Stimulated activated CD4-positive, alpha-beta T cell treated with anti-CD3 and anti-CD28 coated beads, TNF-alpha, amount 100 ng/mL, for 1 hour (primary cell): ENCODE data around the gene SCYGR2.
"Not testable (repeated sequence)": the region's sequence is repeated elsewhere in the genome, so short reads cannot be mapped to it uniquely, and the experiment has no call there.

Experiments used
- DNase-seq, 3 donors: peaks; one replicate each; pipeline ENCODE4 v3.0.0-alpha.2; 2020; ENCODE audit warnings: low read depth in 3 of 3, low spot score in 1 of 3

The SCYGR2 gene, protein sequence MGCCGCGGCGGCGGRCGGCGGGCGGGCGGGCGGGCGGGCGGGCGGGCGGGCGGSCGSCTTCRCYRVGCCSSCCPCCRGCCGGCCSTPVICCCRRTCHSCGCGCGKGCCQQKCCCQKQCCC

DNA sequence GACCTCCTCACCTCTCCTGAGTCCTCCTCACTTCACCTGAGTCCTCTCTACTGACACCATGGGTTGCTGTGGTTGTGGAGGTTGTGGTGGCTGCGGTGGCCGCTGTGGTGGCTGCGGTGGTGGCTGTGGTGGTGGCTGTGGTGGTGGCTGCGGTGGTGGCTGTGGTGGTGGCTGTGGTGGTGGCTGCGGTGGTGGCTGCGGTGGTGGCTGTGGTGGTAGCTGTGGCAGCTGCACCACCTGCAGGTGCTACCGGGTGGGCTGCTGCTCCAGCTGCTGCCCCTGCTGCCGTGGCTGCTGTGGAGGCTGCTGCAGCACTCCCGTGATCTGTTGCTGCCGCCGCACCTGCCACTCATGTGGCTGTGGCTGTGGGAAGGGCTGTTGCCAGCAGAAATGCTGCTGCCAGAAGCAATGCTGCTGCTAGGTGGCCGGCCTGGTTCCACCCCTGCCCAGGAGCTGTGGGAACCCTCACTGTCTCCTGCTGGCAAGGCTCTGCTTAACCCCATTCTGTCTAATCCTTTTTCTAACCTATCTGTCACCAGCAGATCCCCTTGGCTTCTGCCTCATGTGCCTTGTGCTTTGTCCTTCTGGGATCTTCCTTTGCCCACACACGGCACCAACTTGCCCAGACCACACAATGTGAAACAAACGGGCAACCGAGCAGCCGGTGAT, at the start of gene SCYGR2:
Gene SCYGR2 (plus strand): TSS at position 59 of the 669 bp plus-strand sequence. CDS start 0 bp downstream, at position 59.
- not testable (repeated sequence) for DNase-seq

DNA sequence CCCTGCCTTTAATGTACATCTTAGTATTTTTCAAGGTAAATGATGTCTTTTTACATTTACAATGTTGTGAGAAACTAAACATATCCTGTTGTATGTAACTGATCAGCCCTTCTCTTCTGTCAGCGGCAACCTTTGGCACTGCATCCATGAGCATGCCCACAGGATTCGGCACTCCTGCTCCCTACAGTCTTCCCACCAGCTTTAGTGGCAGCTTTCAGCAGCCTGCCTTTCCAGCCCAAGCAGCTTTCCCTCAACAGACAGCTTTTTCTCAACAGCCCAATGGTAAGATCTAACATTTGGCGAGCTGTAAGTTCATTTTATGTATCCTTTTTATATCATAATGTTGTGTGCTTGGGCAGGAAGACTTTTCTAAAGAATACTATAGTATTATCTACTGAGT, 46.9 kb upstream of the SCYGR2 start:
- DNase-seq = no peak

DNA sequence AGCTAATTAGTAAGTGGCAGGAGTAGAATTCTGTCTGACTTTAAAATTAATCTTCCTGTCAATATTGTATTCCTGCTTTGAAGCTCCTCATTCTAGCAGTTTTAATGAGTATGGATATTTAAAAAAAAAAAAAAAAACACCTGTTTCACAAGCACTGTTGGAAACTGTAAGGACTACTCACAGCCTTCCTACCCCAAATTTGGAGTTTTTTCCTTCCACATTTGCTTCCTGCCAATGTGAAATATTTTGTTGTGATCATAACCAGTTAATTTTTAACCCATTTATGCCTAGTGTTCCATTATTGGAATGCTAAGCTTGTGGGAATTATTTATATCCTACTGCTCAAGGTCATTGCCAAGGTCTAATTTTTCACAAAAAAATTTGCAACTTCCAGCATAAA, 36.1 kb upstream of the SCYGR2 start:
- no peak for DNase-seq

DNA sequence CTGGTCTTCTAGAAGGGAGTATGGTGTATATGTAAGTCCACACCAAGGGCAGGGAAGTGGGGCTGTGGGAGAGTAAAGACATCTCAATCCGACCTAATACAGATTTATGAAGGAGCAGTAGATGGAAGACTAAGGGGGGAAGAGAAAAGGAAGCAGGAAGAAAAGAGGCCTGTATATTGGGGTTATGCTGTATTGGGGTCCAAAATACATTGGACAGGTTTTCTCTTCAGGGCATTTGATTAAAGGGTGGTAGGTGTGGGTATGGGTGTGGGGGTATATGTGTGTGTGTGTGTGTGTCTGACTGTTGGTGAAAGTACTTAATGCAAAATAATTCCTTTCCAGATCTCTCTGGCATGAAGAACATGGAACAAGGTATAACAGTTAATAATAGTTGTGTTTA, 33.6 kb upstream of the SCYGR2 start:
- DNase-seq = no peak

DNA sequence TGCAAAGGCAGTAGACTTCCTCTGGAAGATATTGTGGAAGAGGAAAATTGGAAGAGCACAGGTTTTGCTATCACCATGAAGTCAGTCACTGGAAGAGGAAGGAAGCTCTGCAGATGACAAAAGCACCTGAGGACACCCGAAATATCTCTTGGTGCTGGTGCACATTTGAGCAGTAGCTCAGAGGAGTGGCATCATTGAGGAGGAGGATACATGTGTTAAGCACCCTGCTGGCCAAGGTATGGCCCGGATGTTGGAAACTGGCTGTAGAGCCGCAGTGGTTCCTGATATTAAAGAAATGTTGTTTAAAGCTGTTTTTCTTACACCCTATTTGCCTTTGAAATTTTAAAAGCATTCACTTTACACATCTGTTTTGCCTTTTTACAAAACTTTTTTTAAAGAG, 32.7 kb upstream of the SCYGR2 start:
- DNase-seq = no peak

DNA sequence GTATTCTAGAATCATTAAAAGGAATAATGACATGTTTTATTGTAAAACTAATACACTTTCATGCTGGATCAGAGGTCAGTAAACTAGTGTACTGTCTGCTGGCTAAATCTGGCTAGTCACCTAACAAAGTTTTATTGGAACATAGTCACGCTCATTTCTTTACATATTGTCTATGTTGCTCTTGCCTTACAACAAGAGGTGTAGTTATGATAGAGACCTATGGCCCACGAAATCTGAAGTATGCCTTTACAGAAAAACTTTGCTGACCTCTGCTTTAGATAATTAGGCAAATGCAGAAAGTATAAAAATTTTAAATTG, 29.9 kb upstream of the SCYGR2 start:
- no peak for DNase-seq

DNA sequence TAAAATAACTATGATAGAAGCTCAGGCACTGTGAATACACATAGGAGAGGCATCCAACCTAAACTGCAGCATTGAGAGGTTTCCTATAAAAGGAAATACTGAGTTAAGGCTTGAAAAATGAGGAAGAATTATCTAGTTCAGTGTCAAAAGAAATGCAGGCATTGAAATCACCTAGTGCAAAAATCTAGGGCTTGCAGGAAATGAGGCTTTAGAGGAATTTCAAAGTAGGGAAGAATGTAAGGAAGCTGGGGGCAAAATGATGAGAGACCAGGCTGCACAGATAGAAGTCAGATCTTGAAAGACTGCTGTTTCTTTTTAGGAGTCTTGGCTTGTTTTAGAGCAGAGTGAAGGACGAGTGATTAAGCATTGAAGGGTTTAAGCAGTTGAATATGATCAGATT, 28.1 kb upstream of the SCYGR2 start:
- DNase-seq = no peak

DNA sequence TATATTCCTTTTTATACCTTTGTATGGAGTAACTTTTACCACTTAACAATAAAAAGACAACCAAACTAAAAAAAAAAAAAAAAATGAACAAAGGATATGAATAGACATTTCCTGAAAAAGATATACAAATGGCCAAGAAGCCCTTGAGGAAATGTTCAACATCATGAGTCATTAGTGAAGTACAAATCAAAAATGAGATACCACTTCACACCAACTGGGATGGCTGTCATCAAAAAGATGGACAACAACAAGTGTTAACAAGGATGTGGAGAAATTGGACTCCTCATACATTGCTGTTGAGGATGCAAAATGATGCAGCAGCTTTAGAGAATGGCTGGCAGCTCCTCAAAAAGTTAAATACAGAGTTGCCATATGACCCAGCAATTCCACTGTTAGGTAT, 22.6 kb upstream of the SCYGR2 start:
- DNase-seq = no peak

DNA sequence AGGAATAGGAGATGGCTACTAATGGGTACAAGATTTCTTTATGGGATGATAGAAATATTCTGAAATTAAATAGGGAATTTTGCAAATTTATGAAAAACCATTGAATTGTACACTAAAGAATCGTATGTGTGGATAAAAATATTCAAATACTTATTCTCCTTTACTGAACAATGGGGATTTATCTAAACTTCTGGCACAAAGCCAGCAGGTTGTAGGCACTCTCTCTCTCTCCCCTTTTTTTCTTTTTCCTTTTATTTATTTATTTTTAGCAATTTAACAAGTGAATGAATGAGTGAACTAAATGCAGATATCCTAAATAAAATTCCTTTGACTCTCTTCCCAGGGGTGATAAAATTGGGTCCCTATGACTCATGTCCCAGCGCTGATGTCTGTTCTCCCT, 21.9 kb upstream of the SCYGR2 start:
- no peak for DNase-seq

DNA sequence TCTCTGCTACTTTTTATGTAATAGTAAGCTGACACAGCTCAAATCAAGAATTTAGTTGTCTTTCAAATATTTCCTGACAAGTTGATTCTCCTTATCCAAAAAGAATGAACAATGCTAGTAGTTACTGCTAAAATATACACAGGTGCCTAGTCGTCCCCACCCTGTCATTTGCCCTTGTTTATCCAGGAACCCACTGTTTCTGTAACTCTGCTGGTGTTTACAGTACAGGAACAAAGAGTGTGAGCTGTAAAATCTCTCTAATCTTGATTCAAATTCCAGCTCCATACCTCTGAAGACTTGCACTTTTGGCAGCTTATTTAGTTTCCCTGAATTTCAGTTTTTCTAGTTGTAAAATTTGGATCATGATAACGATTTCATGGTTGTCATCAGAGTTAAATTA, 21.1 kb upstream of the SCYGR2 start:
- DNase-seq = no peak

DNA sequence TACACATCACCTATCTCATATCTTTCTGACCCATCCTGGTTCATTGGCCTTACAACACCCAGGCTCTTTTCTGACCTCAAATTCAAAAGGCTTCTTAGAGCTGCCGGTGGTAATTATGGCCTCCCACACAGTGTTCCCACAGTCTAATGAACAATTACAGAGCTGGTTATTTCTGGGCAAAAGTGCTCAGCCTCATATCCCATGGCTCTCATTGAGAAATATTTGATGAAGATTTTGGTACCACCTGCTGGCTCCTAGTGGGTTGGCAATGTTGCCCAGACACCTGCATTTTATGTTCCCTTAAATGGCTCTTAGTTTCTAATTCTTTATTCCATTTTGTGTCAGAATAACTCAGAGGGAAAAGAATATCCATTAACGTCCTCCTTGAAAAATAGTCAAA, 20.1 kb upstream of the SCYGR2 start:
- no peak for DNase-seq

DNA sequence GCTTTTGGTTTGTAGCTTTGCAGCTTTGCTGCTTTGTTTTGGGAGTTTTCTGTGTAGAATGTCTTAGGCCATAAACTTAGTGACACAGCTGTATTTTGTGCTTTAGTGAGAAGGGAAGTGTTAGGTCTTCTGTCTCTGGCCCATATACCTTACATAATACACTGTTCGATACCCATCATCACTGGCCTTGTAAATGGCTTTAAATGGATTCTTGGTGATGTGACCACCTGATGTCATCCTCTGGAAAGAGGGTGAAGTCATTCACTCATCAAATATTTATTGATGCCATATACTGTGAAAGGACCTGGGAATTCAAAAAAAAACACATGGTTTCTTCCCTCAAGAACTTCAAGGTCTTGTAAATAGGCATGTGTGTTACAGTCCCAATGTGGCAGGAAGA, 18.9 kb upstream of the SCYGR2 start:
- DNase-seq = no peak

DNA sequence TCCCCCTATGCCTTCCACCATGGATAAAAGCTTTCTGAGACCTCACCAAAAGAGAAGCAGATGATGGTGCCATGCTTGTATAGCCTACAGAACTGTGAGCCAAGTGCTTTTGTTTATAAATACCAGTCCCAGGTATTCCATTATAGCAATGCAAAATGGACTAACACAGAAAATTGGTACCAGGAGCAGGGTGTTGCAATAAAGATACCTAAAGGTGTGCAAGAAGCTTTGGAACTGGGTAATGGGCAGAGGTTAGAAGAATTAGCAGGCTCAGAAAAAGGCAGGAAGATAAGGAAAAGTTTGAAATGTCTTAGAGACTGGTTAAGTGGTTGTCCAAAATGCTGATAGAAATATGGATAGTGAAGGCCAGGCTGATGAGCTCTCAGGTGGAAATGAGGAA, 16.3 kb upstream of the SCYGR2 start:
- DNase-seq = no peak

DNA sequence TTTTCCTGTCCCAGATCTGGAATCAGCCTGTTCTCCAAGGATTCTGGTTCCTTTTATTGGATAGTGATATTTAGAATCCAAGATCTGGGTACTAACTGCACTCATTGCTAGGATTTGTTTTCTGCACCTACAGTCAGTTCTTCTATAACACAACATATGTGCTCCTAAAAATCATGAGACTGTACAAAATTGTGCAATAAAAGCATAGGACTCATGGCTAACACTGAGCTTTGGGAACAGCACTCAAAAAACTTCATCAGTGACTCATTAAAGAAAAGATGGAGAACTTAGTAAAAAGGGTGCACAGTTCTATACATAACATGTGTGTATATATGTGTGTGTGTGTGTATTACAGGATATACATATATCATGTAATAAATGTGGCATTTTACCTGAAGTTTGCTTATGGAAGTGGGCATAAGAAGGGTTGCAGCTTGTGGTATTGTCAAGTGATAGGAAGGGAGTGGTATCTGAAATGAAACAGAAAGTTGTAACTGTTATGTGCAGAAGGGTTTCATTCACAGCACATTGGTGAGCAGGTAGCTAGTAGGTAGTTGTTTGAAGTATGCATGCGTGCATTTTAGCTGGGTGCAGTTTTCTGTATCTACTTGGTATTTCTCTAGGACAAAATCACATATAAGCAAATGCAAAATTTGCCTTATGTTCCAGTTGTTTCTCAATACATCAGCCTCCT, 5.9 kb upstream of the SCYGR2 start:
- no peak for DNase-seq

DNA sequence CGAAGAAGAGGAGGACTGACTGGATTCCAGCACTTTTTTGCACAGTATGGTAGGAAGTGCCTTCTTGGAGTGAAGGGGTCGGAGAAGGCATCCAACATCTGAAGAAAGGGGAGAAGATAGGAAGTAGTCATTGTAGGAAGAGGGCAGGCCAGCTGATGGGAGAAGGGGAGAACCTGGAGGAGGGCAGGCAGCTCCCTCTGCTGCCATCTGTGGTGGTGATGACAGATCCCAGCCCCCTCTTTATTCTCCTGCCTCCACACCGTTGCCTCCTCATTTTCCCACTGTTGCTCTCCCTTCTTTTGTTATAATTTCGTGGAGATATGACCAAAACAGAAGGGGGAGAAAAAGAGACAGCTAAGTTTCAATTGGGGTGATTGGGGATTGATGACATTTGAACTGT, 2.9 kb upstream of the SCYGR2 start:
- no peak for DNase-seq

DNA sequence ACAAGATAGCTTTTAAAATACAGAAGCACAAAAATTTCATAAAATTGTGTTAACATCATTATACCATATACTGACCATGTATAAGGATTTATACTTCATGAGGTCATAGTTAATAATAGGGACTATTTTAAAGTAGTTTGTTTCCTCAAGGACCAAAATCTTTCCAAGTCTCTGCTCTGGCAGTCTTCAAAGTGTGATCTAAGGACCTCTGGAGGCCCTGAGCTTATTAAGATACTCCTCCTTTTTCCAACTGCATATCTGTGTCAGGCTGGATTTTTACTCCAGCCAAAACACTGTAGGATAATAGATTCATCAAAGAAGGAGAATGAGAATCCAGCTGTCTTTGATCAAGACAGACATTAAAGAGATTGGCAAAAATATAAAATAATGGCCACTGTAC, 1.7 kb upstream of the SCYGR2 start:
- DNase-seq = no peak

DNA sequence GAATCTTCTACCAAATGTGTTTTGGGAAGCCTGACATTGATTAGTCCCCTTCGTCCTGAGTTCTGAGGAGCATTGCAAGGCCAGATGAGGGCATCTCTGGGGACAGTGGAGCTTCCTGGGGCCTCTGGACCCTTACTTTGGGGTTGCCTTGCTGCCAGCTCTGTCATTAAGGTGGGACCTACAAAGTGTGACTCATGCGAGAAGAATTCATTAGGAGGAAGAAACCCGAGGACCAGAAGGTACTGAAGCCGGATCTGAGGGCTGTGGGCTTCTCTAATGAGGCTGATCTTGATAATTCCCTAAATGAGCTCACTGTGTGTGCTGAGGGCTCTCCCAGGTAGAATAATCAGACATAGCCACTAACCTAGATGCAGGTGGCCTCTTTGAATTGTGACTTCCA, 695 bp upstream of the SCYGR2 start:
- DNase-seq = no peak

DNA sequence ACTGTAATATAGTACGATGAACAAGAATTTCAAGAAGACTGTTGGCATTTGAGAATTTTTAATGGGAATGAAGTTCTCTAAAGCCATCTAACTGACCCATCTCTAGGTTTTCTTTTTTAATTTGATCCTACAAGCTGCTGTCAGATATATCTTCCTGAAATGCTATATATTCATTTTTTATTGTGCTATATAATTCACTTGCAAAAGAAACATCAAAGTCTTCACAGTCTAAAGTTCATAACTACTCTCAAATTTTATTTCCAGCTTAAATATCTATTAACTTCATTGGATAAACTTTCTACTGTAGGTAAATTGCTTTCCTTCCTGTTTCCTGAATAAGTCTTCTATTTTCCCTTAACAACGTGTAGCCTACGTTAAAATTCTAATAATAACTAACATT, 3.7 kb downstream of the SCYGR2 start:
- DNase-seq = no peak

DNA sequence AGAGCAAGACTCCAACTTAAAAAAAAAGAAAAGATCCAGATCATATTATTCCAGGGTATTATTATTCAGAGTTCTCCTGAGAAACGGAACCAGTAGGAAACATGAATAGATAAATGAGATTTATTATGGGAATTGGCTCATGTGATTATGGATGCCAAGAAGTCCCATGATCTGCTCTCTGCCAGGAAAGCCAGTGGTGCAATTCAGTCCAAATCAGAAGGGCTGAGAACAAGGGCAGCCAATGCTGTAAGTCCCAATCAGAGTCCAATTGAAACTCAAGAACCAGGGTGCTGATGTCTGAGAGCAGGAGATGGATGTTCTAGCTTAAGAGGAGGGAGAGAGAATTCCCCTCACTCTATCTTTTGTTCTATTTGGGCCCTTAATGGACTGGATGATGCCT, 7.8 kb downstream of the SCYGR2 start:
- no peak for DNase-seq

DNA sequence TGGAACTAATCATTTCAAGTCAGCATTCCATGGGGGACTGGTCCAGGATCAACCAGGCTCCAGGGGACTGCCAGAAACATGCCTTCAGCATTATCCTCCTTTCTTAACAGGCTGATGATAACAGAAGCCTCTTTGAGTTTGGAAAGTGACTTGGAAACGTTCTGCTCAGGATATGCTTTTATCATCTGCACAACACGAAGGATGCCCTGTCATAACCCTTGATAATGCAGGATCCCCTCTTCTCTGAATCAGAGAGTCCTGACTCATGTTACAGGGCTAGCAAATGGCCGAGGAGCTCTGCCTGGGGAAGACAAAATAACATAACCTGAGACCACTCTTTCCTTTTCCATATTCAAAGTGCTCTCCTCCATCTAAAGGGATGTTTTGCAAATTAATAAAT, 9.2 kb downstream of the SCYGR2 start:
- no peak for DNase-seq

DNA sequence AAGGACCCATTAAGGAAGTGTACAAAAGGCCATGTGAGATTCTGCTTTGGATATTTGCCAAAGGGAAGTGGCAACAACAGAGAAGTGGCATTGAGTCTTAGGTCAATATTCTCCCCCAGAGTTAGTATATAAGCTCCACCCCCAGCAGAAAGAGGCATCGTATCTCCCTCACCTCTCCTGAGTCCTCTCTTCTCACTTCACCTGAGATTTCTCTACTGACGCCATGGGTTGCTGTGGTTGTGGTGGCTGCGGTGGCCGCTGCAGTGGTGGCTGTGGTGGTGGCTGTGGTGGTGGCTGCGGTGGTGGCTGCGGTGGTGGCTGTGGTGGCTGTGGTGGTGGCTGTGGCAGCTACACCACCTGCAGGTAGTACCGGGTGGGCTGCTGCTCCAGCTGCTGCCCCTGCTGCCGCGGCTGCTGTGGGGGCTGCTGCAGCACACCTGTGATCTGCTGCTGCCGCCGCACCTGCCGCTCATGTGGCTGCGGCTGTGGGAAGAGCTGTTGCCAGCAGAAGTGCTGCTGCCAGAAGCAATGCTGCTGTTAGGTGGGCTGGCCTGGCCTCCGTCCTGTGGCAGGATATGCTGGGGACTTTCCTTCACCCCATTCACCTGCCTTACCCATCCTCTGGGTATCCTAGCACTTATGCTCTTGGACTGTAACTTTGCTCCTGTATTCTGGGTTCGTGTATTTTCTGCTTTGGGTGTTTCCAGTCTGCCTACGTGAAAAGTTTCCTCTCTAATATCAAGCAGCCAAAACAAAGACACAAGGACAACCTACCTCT, 10.1 kb downstream of the SCYGR2 start:
- DNase-seq = no peak

DNA sequence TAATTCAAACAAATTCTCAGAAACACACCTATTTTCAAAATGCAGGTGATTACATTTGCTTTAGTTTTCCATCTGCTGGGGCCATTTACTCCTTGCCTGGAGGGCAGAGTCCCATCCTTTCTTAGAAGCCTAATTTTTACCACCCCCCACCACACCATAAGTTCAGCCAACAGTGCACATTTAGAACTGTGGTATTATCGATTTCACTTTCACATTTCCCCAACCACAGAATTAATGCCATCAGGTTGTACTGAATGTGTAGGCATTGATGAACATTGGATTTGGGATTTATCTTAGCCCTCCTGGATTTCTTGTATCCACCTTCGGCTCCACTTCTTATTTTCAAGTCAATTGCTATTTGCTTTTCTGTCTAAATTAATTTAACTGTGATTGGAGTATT, 11.4 kb downstream of the SCYGR2 start:
- no peak for DNase-seq
